Measurements from ENCODE around the gene FTCDNL1. TPM values are rescaled to one million over a fixed set of nuclear protein-coding genes. Genes with fewer than 3 reads are reported as not detected.

FTCDNL1 gene
- total RNA-seq, 1 donor = 1.5 TPM

DNA sequence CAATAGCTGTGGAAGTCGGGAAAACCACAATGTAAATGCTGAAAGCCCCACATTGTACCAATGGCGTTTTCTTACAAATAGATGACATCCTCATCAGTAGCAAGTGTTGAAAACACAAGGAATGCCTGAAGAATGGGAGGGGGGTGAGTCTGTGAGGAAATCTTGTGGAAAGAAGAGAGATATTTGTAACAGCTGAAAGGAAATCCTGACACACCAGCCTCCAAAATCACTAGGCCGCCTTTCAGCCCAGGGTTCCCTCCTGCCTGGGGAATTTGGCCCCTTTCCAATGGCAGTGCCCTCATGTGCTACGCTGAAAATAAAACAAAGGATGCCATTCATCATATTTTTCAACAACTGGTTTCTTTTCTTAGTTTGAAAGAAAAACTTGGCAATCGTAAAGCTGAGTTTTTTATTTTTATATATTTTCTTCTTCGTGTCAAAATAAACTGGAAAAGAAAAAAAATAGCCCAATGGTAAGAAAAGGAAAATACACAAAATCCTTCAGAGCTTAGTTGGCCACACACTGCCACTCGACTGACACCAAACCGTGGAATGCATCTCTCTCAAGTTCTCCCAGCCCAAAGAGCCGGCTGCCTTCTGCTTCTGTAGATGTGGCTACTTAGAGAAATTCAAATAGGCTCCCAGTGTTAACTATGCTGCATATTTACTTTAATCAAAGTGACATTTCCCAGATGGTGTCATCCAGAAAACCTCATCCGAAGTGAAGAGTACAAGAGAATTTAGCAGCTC is 52.0 kb downstream of the FTCDNL1 start:
- TF ChIP-seq, protein P1, sequence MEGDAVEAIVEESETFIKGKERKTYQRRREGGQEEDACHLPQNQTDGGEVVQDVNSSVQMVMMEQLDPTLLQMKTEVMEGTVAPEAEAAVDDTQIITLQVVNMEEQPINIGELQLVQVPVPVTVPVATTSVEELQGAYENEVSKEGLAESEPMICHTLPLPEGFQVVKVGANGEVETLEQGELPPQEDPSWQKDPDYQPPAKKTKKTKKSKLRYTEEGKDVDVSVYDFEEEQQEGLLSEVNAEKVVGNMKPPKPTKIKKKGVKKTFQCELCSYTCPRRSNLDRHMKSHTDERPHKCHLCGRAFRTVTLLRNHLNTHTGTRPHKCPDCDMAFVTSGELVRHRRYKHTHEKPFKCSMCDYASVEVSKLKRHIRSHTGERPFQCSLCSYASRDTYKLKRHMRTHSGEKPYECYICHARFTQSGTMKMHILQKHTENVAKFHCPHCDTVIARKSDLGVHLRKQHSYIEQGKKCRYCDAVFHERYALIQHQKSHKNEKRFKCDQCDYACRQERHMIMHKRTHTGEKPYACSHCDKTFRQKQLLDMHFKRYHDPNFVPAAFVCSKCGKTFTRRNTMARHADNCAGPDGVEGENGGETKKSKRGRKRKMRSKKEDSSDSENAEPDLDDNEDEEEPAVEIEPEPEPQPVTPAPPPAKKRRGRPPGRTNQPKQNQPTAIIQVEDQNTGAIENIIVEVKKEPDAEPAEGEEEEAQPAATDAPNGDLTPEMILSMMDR (IDR thresholded peaks at IDR 0.05; ENCODE audit: insufficient read depth, low read length) = no peak
- DNase-seq (ENCODE audit: low read depth) = peak; percentile 31
- H3K4me3 ChIP-seq (ENCODE audit: low read depth, low read length) = no peak overlapping the region

DNA sequence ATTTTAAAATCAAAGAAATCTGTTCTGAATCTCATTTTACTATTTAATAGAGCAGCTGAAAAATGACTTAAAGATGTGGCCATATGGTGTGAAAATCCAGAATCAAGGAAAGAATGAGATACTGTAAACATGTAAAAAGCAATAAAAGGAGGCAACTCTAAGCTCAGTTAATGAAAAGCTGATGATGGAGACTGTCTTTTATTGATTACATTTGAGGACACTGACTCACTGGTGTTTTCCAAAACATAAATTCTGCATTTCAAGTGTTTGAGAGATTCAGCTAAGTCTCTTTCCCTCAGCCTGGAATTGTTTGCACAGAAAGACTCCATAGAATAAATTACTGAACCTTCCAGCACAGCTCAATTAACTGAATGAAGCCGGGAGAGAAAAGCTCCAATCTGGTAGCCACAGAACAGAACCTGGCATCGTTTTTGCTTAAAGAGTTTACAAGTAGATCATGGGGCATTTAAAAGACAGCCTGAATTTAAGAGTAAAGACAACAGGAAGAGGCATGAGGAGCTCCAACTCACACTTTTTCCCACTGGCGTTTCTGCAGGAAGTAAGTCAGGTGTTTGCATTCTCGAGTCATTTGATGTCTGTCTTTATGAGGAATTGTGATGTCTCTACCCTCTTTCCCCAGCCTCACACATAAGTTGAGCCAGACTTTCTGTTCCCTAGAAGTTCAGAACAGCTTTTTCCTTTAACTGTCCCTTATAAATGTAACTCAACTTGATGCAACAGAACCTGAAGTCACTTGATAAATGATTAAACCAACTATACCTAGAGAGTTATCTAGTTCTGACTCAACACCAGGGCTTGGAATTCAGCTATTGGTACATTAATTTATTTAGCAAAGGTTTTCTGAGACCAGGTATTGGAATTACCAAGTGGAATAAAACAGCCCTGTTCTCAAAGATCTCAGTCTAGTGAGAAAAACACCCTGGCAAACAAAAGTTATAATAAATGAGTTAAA is 53.3 kb downstream of the FTCDNL1 start:
- no peak overlapping the region for H3K4me3 ChIP-seq (ENCODE audit: low read depth, low read length)
- DNase-seq (ENCODE audit: low read depth) = no peak
- TF ChIP-seq, protein P1 (IDR thresholded peaks at IDR 0.05; ENCODE audit: insufficient read depth, low read length) = no peak

DNA sequence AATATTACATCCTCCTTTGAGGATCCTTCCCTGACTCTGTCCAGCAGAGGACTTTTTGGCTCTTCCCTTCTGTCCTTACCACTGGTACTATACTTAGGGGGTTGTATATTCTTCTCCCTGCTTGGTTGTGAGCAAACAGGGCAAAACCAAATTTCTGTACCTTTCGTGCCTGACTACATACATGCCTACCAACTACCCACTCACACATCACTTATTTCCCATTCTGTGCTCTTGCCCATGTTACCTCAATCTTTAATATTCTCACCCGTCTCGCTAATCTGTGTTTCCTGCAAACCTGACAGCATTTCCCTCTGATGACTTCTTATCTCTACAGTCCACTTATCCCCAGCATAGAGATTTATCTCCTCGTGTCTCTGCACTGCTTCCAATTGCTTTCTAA is 58.6 kb downstream of the FTCDNL1 start:
- no peak overlapping the region for H3K4me3 ChIP-seq (ENCODE audit: low read depth, low read length)
- TF ChIP-seq, protein P1 (IDR thresholded peaks at IDR 0.05; ENCODE audit: insufficient read depth, low read length) = no peak
- DNase-seq (ENCODE audit: low read depth) = no peak

DNA sequence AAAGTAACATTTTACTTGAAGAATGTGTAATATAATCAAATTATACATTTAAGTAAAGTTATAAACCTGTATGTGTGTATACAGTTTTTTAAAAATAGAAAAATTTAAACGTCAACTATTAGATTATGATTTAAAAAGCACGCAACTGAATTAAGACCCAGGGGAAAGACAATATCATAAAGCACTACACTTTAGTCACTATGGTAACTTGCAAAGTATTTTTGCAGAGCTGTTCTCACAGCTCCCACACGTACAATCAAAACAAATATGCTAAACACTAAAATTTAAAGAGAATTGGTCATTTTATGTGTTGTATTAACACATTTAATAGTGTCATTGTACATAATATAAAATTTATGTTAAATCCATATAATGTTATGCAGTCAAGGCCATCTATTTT is 59.7 kb downstream of the FTCDNL1 start:
- no peak overlapping the region for H3K4me3 ChIP-seq (ENCODE audit: low read depth, low read length)
- no peak for DNase-seq (ENCODE audit: low read depth)
- TF ChIP-seq, protein P1 (IDR thresholded peaks at IDR 0.05; ENCODE audit: insufficient read depth, low read length) = no peak

- no peak overlapping the region for H3K4me3 ChIP-seq (ENCODE audit: low read depth, low read length)
- TF ChIP-seq, protein P1 (IDR thresholded peaks at IDR 0.05; ENCODE audit: insufficient read depth, low read length) = no peak
- no peak for DNase-seq (ENCODE audit: low read depth)
Observed at GRCh38 chr2:199784512-199784911, 66.5 kb downstream of the FTCDNL1 start.

DNA sequence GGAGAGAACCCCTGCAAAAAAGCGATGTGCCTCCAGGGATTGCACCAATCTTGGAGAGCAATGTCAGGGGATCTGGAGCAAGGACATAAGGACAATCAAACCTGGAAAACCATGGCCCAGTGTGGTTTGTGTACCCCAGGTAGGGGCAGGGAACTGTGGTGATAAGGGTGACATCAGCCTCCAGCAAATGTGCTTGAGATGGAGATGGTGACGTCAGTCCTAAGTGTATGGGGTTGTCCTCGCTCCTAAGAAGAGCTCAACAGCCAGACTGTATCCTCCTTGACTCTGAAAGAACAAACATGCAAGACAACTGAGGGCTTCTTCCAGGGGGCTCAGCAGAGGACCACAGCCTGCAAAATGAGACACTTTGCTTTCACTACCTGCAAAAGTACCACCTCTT is 71.4 kb downstream of the FTCDNL1 start:
- TF ChIP-seq, protein P1 (IDR thresholded peaks at IDR 0.05; ENCODE audit: insufficient read depth, low read length) = no peak
- H3K4me3 ChIP-seq (ENCODE audit: low read depth, low read length) = no peak overlapping the region
- DNase-seq (ENCODE audit: low read depth) = no peak

All from fibroblast of the aortic adventitia (primary cell).